Pancreas (tissue), 10 donors: Measurements from ENCODE around the gene SBNO1. TPM values are rescaled to one million over a fixed set of nuclear protein-coding genes. Genes with fewer than 3 reads are reported as not detected.

Experiments
- ATAC-seq, 4 donors: fragments of 200-7000 bp; cut with Tn5 transposase; one replicate each; pipeline versions ENCODE4 v1.8.0 to v1.9.1; 2020; ENCODE audit warnings: mild to moderate bottlenecking in 4 of 4, moderate library complexity in 4 of 4
- DNase-seq, 6 donors: peaks; one replicate each; pipeline ENCODE4 v3.0.0-alpha.2; 2020
- FAIRE-seq: peaks from 2 replicates; lab custom pipeline; 2012; peaks lifted over from hg19 to GRCh38; lab: Jason Lieb, UNC
- H3K27ac ChIP-seq, 4 donors: fragments of 200-600 bp; sonication (generic); 1 replicate in 3 of 4; 2 replicates in 1 of 4; pipeline versions ENCODE4 v1.5.0 to v1.8.0; 2020
- H3K27me3 ChIP-seq, 4 donors: fragments of 200-600 bp; one replicate each; pipeline ENCODE4 v1.8.0; 2021
- H3K36me3 ChIP-seq, 3 donors: fragments of 200-600 bp; sonication (generic) in 1 of 3; one replicate each; pipeline versions ENCODE4 v1.5.0 to v1.8.0; 2020 to 2021
- H3K4me1 ChIP-seq, 3 donors: fragments of 200-600 bp; one replicate each; pipeline ENCODE4 v1.8.0; 2021
- H3K4me3 ChIP-seq, 4 donors: fragments of 200-600 bp; sonication (generic) in 2 of 4; one replicate each; pipeline versions ENCODE4 v1.5.0 to v1.8.0; 2020 to 2021
- H3K9me3 ChIP-seq, 4 donors: fragments of 200-600 bp; one replicate each; pipeline ENCODE4 v1.8.0; 2021
- WGBS, 2 donors: extraction: QIAGEN DNeasy Blood & Tissue Kit; methylation state at CpG; one replicate each; pipeline ENCODE4 v1.1.7; 2013; 5-methylcytosine and 5-hydroxymethylcytosine counted together
- intact Hi-C, 3 donors: fragments of 100-400 bp; cut with DNase I; formaldehyde crosslinking; loops; one replicate each; pipeline versions ENCODE4 v1.11.1 to v1.14.2; 2022
- polyA plus RNA-seq, 2 donors: library from polyadenylated mRNA; stranded (reverse); fragments of 200-250 nt; gene quantifications; one replicate each; pipeline ENCODE4 v1.2.3, GENCODE V29; 2013
- total RNA-seq, 6 donors: library from RNA; stranded (reverse); fragmentation: NEBNext Ultra II Directional in 4 of 6; extraction: Animal tissue kit (Norgen Biotek cat#: 25700) in 4 of 6; gene quantifications; one replicate each; pipeline versions ENCODE4 v1.2.1 to v1.2.4, GENCODE V29; 2021 to 2023
- TF ChIP-seq, protein P1 (sequence below), 4 donors: fragments of 200-600 bp; sonication (generic) in 3 of 4; IDR thresholded peaks; one replicate each; pipeline versions ENCODE4 v1.5.0 to v1.8.0; 2021; ENCODE audit warnings: antibody characterized with exemption in 4 of 4
- donor health status: healthy with polysubstance abuse.
- donor health status: DM: no; HTN: no; CAD: no; lungs with moderate emphysema.
- donor health status: DM: no; HTN: no; CAD: no.
- donor health status: control.
- donor health status: control.
- donor health status: Bipolar disorder and iron deficiency.
- donor health status: DM: yes; HTN: yes; CAD: no.
- donor health status: DM: no; HTN: no; CAD: no.
- donor health status: DM: no; HTN: no; CAD: no.
- donor health status: DM: yes; HTN: yes; CAD: no.

The SBNO1 gene
- total and polyA plus RNA-seq, 8 donors, result 2.6 to 16.3 (median 8.8) TPM

DNA sequence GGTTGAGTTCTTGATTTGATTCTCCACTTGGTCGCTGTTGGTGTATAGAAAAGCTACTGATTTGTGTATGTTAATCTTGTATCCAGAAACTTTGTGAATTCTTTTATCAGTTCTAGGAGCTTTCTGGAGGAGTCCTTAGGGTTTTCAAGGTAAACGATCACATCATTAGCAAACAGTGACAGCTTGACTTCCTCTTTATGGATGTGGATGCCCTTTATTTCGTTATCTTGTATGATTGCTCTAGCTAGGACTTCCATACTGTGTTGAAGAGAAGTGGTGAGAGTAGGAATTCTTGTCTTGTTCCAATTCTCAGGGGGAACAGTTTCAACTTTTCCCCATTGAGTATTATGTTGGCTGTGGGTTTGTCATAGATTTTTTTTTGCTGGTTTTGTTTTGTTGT, 119.0 kb downstream of the SBNO1 start:
- ATAC-seq (no peak), FAIRE-seq (no peak), DNase-seq (no peak)
- Histone ChIP-seq H3K4me3 (no peak overlapping the region), H3K4me1 (no peaks in the 10 kb centered on the region), H3K9me3 (no peaks in the 10 kb centered on the region), H3K27ac (no peak overlapping the region), H3K27me3 (no peaks in the 10 kb centered on the region), H3K36me3 (no peaks in the 10 kb centered on the region)
- TF ChIP-seq, protein P1, sequence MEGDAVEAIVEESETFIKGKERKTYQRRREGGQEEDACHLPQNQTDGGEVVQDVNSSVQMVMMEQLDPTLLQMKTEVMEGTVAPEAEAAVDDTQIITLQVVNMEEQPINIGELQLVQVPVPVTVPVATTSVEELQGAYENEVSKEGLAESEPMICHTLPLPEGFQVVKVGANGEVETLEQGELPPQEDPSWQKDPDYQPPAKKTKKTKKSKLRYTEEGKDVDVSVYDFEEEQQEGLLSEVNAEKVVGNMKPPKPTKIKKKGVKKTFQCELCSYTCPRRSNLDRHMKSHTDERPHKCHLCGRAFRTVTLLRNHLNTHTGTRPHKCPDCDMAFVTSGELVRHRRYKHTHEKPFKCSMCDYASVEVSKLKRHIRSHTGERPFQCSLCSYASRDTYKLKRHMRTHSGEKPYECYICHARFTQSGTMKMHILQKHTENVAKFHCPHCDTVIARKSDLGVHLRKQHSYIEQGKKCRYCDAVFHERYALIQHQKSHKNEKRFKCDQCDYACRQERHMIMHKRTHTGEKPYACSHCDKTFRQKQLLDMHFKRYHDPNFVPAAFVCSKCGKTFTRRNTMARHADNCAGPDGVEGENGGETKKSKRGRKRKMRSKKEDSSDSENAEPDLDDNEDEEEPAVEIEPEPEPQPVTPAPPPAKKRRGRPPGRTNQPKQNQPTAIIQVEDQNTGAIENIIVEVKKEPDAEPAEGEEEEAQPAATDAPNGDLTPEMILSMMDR (IDR thresholded peaks at IDR 0.05), result no peak
- intact Hi-C loops, result no loop called here
- WGBS, 2 donors, result 88 to 91% methylated on average over 3 of the region's 3 CpGs

DNA sequence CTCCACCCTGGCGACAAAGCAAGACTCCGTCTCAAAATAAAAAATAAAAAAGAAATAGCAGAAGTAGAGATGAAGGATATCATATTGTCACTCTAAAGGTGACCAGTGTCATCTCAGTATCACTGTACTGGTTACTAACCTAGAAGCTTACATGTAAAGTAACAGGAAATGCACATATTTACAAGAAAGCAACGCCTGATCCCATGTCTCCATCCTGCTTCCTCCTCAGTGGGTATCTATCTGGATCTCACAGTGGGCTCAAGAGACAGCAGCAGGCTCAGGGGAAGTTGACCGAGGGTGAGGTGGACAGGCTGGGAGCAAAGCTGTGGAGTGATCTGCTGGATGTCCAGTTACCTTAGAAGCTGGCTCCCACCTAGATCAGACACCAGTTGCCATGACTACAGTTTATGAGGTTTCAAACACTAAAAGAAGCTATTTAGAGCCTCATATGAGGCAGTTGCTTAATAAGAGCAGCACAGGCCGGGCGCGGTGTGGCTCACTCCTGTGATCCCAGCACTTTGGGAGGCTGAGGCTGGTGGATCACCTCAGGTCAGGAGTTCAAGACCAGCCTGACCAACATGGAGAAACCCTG, 120.9 kb downstream of the SBNO1 start:
- TF ChIP-seq, protein P1 (IDR thresholded peaks at IDR 0.05), result no peak
- Histone ChIP-seq H3K4me1 (no peaks in the 10 kb centered on the region), H3K36me3 (no peaks in the 10 kb centered on the region), H3K9me3 (no peaks in the 10 kb centered on the region), H3K27ac (no peak overlapping the region), H3K27me3 (no peaks in the 10 kb centered on the region), H3K4me3 (no peak overlapping the region)
- intact Hi-C loops, result no loop called here
- WGBS, 2 donors, result 77 to 78% methylated on average over 7 of the region's 7 CpGs
- ATAC-seq (no peak), DNase-seq (no peak), FAIRE-seq (no peak)

DNA sequence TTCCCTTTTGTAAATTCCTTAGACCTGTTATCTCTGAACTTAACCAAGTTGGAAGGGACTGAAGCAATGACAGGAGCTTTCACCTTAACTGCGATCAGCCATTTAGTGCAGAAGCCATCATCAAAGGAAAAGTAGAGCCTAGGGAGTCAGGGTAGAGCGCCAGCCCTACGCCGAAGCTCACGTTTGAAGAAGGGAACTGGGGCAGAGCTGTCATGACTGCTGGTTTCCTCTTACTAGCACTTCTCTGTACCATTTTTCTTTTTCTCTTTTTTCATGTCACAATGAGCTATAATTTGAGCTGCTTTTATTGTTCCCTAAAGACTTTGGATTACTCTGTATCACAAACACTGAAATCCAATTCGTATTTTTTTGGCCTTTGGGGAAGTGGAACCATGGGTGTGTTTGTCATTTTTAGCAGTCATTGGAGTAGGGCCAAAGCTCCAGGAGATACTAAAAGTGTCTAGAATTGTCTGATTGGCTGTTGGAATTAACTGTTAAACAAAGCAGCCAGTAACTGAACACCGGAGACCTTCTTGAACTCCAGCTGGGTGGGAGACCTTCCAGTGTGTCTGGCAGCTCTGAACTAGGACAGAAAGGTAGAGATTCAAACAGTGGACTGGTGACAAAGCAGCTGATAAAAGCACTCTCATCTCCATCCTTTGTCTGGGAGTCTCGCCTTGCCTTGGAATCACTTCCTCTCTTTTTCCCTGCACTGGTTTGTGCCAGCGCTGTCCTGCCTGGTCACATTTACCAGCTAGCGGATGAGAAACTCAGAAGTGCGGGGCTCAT, 122.3 kb downstream of the SBNO1 start:
- DNase-seq (no peak), ATAC-seq (no peak), FAIRE-seq (no peak)
- H3K27me3 ChIP-seq, result no peaks in the 10 kb centered on the region
- intact Hi-C loops, result no loop called here
- H3K4me1 ChIP-seq, result no peaks in the 10 kb centered on the region
- 62 to 66% methylated on average over 11 of the region's 11 CpGs for WGBS, 2 donors
- H3K27ac ChIP-seq, result no peak overlapping the region
- TF ChIP-seq, protein P1 (IDR thresholded peaks at IDR 0.05), result no peak
- H3K36me3 ChIP-seq, result no peaks in the 10 kb centered on the region
- no peaks in the 10 kb centered on the region for H3K9me3 ChIP-seq
- no peak overlapping the region for H3K4me3 ChIP-seq

Other genes with a start within 250 kb of the SBNO1 start
- 1 to 10 TPM; 4.4 to 9.8 (median 5.6) TPM for gene PITPNM2, start 213.8 kb downstream of the SBNO1 start, total RNA-seq
- gene PITPNM2, start 213.8 kb downstream of the SBNO1 start, polyA plus RNA-seq, result 10 to 100 TPM in 1 of 2 donors, 1 to 10 TPM in 1; 8.2 to 13.2 TPM
- 10 to 100 TPM in 3 of 6 donors, 1 to 10 TPM in 3; 4.8 to 13.4 (median 9.5) TPM for gene MPHOSPH9, start 131.7 kb downstream of the SBNO1 start, total RNA-seq
- gene MPHOSPH9, start 131.7 kb downstream of the SBNO1 start, polyA plus RNA-seq, result 1 to 10 TPM; 3.3 to 5.7 TPM
- 1 to 10 TPM; 2.9 to 7.5 (median 4.1) TPM for gene MTRFR, start 131.4 kb downstream of the SBNO1 start, total RNA-seq
- 1 to 10 TPM; 6.9 to 8.4 TPM for gene MTRFR, start 131.4 kb downstream of the SBNO1 start, polyA plus RNA-seq
- 10 to 100 TPM; 17.3 to 50.0 (median 23.9) TPM for gene CDK2AP1, start 93.0 kb downstream of the SBNO1 start, total RNA-seq
- gene CDK2AP1, start 93.0 kb downstream of the SBNO1 start, polyA plus RNA-seq, result 10 to 100 TPM; 65.0 to 84.0 TPM
- gene KMT5A, start 19.3 kb upstream of the SBNO1 start, total RNA-seq, result 10 to 100 TPM; 13.7 to 27.9 (median 18.8) TPM
- 10 to 100 TPM; 34.8 to 41.9 TPM for gene KMT5A, start 19.3 kb upstream of the SBNO1 start, polyA plus RNA-seq
- 1 to 10 TPM in 4 of 6 donors, under 1 TPM in 2; 0.83 to 1.9 (median 1.1) TPM for gene RILPL2, start 71.8 kb upstream of the SBNO1 start, total RNA-seq
- 1 to 10 TPM; 1.7 to 2.1 TPM for gene RILPL2, start 71.8 kb upstream of the SBNO1 start, polyA plus RNA-seq
- gene SNRNP35, start 93.3 kb upstream of the SBNO1 start, total RNA-seq, result 10 to 100 TPM in 1 of 6 donors, 1 to 10 TPM in 5; 6.2 to 13.9 (median 8.3) TPM
- gene SNRNP35, start 93.3 kb upstream of the SBNO1 start, polyA plus RNA-seq, result 10 to 100 TPM; 53.0 to 59.4 TPM
- 1 to 10 TPM; 3.0 to 5.8 (median 3.7) TPM for gene RILPL1, start 168.9 kb upstream of the SBNO1 start, total RNA-seq
- gene RILPL1, start 168.9 kb upstream of the SBNO1 start, polyA plus RNA-seq, result 1 to 10 TPM; 8.2 to 8.8 TPM
- gene TMED2, start 219.7 kb upstream of the SBNO1 start, total RNA-seq, result 100 to 1,000 TPM; 148 to 245 (median 228) TPM
- gene TMED2, start 219.7 kb upstream of the SBNO1 start, polyA plus RNA-seq, result 10 to 100 TPM; 36.2 to 89.1 TPM
- gene DDX55, start 237.3 kb upstream of the SBNO1 start, total RNA-seq, result 10 to 100 TPM in 3 of 6 donors, 1 to 10 TPM in 3; 6.6 to 13.0 (median 10.1) TPM
- 10 to 100 TPM; 15.0 to 21.8 TPM for gene DDX55, start 237.3 kb upstream of the SBNO1 start, polyA plus RNA-seq